ENCODE measurements around the gene KIF25.

Gene KIF25

GRCh38 chr6:167997642-167998041, at the start of gene KIF25:
KIF25 (plus strand) TSS chr6:167997671; CDS start chr6:168029586, 31,915 bp downstream.
- no peak for TF ChIP-seq CTCF (IDR thresholded peaks at IDR 0.05; ENCODE audit: borderline replicate concordance, control extremely low read depth, extremely low read depth, insufficient read depth, missing control alignments)
- in situ Hi-C loops (cut with MboI; ENCODE audit: low sequenced_read_pairs, unreplicated experiment): no loop called here
- DNase-seq (ENCODE audit: low spot score): no peak

- in situ Hi-C loops (cut with MboI; ENCODE audit: low sequenced_read_pairs, unreplicated experiment): no loop called here
- no peak for TF ChIP-seq CTCF (IDR thresholded peaks at IDR 0.05; ENCODE audit: borderline replicate concordance, control extremely low read depth, extremely low read depth, insufficient read depth, missing control alignments)
Measured at GRCh38 chr6:167947716-167948115, 49.8 kb upstream of the KIF25 start.

GRCh38 chr6:167948716-167949115, 48.8 kb upstream of the KIF25 start:
- in situ Hi-C loops (cut with MboI; ENCODE audit: low sequenced_read_pairs, unreplicated experiment): no loop called here
- no peak for DNase-seq (ENCODE audit: low spot score)
- no peak for TF ChIP-seq CTCF (IDR thresholded peaks at IDR 0.05; ENCODE audit: borderline replicate concordance, control extremely low read depth, extremely low read depth, insufficient read depth, missing control alignments)

More at GRCh38 chr6:167947716-167948115, 49.8 kb upstream of the KIF25 start:
- DNase-seq (ENCODE audit: low spot score): no peak

GRCh38 chr6:167949121-167949684, 48.3 kb upstream of the KIF25 start:
- no peak for TF ChIP-seq CTCF (IDR thresholded peaks at IDR 0.05; ENCODE audit: borderline replicate concordance, control extremely low read depth, extremely low read depth, insufficient read depth, missing control alignments)
- no peak for DNase-seq (ENCODE audit: low spot score)
- in situ Hi-C loops (cut with MboI; ENCODE audit: low sequenced_read_pairs, unreplicated experiment): no loop called here

- no peak for TF ChIP-seq CTCF (IDR thresholded peaks at IDR 0.05; ENCODE audit: borderline replicate concordance, control extremely low read depth, extremely low read depth, insufficient read depth, missing control alignments)
- in situ Hi-C loops (cut with MboI; ENCODE audit: low sequenced_read_pairs, unreplicated experiment): no loop called here
- DNase-seq (ENCODE audit: low spot score): no peak
Measured at GRCh38 chr6:167951781-167952511, 45.5 kb upstream of the KIF25 start.

- DNase-seq (ENCODE audit: low spot score): no peak
- in situ Hi-C loops (cut with MboI; ENCODE audit: low sequenced_read_pairs, unreplicated experiment): no loop called here
- no peak for TF ChIP-seq CTCF (IDR thresholded peaks at IDR 0.05; ENCODE audit: borderline replicate concordance, control extremely low read depth, extremely low read depth, insufficient read depth, missing control alignments)
Measured at GRCh38 chr6:167952512-167952859, 45.0 kb upstream of the KIF25 start.
